Vagina (tissue), 2 donors: ENCODE data around the gene C15orf62. TPM values are rescaled to one million over a fixed set of nuclear protein-coding genes. Genes with fewer than 3 reads are reported as not detected.

Experiments used
- DNase-seq, 2 donors: peaks; one replicate each; pipeline ENCODE4 v3.0.0-alpha.2; 2017; ENCODE audit errors: extremely low spot score in 2 of 2
- H3K27ac ChIP-seq: fragments of 200-600 bp; sonication (generic); one replicate; pipeline ENCODE4 v1.5.1; 2019
- H3K27me3 ChIP-seq: fragments of 200-600 bp; sonication (generic); one replicate; pipeline ENCODE4 v1.5.1; 2019
- H3K36me3 ChIP-seq, 2 donors: fragments of 200-600 bp; sonication (generic); one replicate each; pipeline ENCODE4 v1.5.1; 2017 to 2019
- H3K4me1 ChIP-seq: fragments of 200-600 bp; sonication (generic); one replicate; pipeline ENCODE4 v1.5.1; 2019
- H3K4me3 ChIP-seq, 2 donors: fragments of 200-600 bp; sonication (generic); 1 replicate in 1 of 2; 2 replicates in 1 of 2; pipeline ENCODE4 v1.5.1; 2016 to 2019
- H3K9me3 ChIP-seq: fragments of 200-600 bp; sonication (generic); one replicate; pipeline ENCODE4 v1.5.1; 2019
- POLR2A ChIP-seq, 2 donors: fragments of 450-650 bp; IDR thresholded peaks; one replicate each; pipeline ENCODE4 v1.6.1; 2017; ENCODE audit warnings: antibody characterized with exemption in 2 of 2, mild to moderate bottlenecking in 2 of 2, moderate library complexity in 2 of 2
- POLR2AphosphoS5 ChIP-seq, 2 donors: sonication (generic); formaldehyde crosslinking; IDR thresholded peaks; one replicate each; pipeline ENCODE4 v1.9.0; 2017; ENCODE audit warnings: antibody characterized with exemption in 2 of 2, mild to moderate bottlenecking in 2 of 2, low read depth in 1 of 2; ENCODE audit not compliant: insufficient read depth in 1 of 2
- intact Hi-C: fragments of 100-400 bp; cut with DNase I; formaldehyde crosslinking; loops from one replicate; pipeline ENCODE4 v1.15.1; 2023
- total RNA-seq: library from RNA; depleted of rRNA; stranded (reverse); fragments of >200 nt; gene quantifications from one replicate; pipeline ENCODE4 v1.2.3, GENCODE V29; 2016
- TF ChIP-seq, protein P1 (sequence below), 3 experiments: fragments of 450-650 bp in 2 of 3; fragments of 200-600 bp in 1 of 3; sonication (generic) in 1 of 3; IDR thresholded peaks; one replicate each; pipeline ENCODE4 v1.5.1; 2017 to 2019; ENCODE audit warnings: antibody characterized with exemption in 3 of 3, mild to moderate bottlenecking in 2 of 3, moderate library complexity in 2 of 3

The C15orf62 gene
- total RNA-seq, 1 donor from 2014 or later, result 2.9 TPM

DNA sequence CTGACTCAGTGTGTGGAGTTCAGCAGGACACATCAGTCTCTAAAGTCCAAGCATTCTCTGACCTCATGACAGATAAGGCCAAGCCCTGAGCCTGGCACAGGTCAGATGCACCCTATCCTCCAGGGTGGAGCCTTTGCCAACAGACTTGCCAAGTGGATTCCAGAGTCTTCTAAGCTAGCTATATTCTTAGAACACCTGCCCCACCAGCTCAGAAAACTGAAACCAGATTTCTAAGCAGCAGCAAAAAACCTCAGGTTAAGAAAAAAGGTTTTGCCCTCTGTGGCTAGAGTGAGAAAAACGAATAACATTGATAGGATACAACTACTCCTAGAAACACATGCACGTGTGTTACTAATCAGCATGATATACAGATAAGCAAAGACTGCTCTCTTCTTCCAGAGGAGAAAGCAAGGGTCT lies 26.3 kb upstream of the C15orf62 start:
- intact Hi-C loops, result no loop called here
- Histone ChIP-seq H3K4me3 (no peak overlapping the region), H3K36me3 (peaks cover 0 to 37% of the 10 kb centered on the region in 2 donors), H3K9me3 (no peaks in the 10 kb centered on the region), H3K27ac (no peak overlapping the region), H3K4me1 (peaks cover 9% of the 10 kb centered on the region), H3K27me3 (no peaks in the 10 kb centered on the region)
- DNase-seq, result no peak
- TF ChIP-seq POLR2A (IDR thresholded peaks at IDR 0.05) (no peak), POLR2AphosphoS5 (IDR thresholded peaks at IDR 0.05; ENCODE audit: insufficient read depth in 1 of 2, low read depth in 1 of 2) (no peak)
- TF ChIP-seq, protein P1, sequence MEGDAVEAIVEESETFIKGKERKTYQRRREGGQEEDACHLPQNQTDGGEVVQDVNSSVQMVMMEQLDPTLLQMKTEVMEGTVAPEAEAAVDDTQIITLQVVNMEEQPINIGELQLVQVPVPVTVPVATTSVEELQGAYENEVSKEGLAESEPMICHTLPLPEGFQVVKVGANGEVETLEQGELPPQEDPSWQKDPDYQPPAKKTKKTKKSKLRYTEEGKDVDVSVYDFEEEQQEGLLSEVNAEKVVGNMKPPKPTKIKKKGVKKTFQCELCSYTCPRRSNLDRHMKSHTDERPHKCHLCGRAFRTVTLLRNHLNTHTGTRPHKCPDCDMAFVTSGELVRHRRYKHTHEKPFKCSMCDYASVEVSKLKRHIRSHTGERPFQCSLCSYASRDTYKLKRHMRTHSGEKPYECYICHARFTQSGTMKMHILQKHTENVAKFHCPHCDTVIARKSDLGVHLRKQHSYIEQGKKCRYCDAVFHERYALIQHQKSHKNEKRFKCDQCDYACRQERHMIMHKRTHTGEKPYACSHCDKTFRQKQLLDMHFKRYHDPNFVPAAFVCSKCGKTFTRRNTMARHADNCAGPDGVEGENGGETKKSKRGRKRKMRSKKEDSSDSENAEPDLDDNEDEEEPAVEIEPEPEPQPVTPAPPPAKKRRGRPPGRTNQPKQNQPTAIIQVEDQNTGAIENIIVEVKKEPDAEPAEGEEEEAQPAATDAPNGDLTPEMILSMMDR (IDR thresholded peaks at IDR 0.05), result no peak

DNA sequence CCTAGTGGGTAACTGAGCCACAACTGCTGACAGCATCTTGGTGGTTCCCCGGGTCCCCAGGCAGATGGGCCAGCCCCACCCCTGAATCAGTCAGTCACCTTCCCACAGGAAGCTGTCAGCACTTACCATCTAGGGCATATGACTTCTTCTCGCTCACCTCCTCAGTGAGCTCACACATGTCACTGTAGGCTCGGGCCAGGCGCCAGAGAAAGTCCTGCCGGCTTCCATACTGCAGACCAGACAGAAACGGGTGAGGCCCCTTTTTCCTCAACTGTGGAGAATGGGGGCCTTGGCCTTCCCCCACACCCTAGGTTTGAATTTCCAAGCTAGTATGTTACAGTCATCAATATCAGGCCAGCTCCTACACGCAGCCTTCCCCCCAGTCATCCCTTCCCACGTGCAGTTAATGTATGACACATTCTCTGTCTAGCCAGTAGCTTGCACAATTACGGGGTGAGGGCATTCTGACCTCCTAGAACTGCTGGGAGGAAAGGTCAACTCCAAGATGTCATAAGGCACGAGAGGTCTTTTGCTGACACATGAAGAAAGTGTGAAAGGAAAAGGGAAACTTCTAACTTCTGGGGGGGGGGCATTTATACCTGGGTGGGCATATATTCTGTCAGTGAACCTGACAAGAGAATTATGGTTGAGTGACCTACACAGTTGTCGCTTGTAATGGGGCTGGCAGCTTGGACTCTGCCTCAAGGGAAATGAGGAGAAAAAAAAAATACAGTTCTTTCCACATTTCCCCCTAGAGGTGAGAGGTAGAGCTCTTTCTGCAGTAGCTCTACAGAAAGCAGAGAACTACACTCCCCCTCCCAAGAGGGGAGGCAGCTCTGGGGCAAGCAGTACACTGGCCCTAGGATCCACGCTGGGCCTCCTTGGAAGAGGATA lies 25.6 kb upstream of the C15orf62 start:
- intact Hi-C loops, result no loop called here
- Histone ChIP-seq H3K9me3 (no peaks in the 10 kb centered on the region), H3K4me1 (peaks cover 9% of the 10 kb centered on the region), H3K4me3 (no peak overlapping the region), H3K27ac (no peak overlapping the region), H3K36me3 (peaks cover 0 to 39% of the 10 kb centered on the region in 2 donors), H3K27me3 (no peaks in the 10 kb centered on the region)
- no peak for TF ChIP-seq POLR2A (IDR thresholded peaks at IDR 0.05)
- no peak for TF ChIP-seq POLR2AphosphoS5 (IDR thresholded peaks at IDR 0.05; ENCODE audit: insufficient read depth in 1 of 2, low read depth in 1 of 2)
- TF ChIP-seq, protein P1 (IDR thresholded peaks at IDR 0.05), result no peak
- DNase-seq, result no peak

DNA sequence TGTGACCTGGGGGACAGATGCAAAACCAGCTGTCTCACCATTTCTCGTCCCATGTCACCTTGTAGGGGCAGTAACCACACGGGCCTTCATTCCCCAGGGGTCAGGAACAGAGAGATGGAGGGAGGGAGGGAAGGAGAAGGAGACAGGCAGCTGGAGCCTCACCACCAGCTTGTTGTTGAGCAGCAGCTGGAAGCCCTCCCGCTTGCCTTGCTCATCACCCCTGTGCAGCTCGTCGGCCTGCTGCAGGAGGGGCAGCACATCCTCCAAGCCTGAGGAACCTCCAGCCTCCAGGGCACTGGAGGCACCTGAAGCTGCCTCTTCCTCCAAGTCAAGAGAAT lies 25.0 kb upstream of the C15orf62 start:
- Histone ChIP-seq H3K9me3 (no peaks in the 10 kb centered on the region), H3K4me3 (no peak overlapping the region), H3K4me1 (peaks cover 9% of the 10 kb centered on the region), H3K36me3 (peaks cover 0 to 38% of the 10 kb centered on the region in 2 donors), H3K27me3 (no peaks in the 10 kb centered on the region), H3K27ac (no peak overlapping the region)
- intact Hi-C loops, result no loop called here
- no peak for DNase-seq
- TF ChIP-seq, protein P1 (IDR thresholded peaks at IDR 0.05), result no peak
- no peak for TF ChIP-seq POLR2A (IDR thresholded peaks at IDR 0.05)
- TF ChIP-seq POLR2AphosphoS5 (IDR thresholded peaks at IDR 0.05; ENCODE audit: insufficient read depth in 1 of 2, low read depth in 1 of 2), result no peak

DNA sequence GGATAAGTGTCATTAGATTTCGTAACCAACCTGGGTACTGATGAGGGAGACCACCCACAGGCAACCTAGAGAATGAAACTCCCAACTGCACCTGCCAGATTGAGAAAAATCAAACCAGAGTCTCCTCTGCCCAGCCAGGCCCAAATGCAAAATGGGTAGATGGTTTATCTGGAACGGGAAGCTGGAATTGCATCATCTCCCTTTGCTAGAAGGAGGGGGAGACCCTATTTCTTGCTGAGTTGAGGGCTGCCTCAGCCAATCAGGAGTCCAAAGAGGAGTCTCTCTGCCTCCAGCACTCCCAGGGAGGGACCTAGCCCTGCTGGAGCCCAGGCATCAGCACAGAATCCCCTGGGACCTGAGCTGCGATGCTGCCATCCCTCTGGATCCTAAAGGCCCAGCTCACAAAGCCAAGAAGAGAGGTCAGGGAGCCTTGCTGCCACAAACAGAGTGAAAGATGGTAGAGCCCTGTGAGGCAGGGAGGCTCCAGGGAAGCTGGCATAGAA lies 22.8 kb upstream of the C15orf62 start:
- DNase-seq, result no peak
- H3K36me3 ChIP-seq, result peaks cover 0 to 47% of the 10 kb centered on the region in 2 donors

More for the DNA sequence above, 22.8 kb upstream of the C15orf62 start:
- Histone ChIP-seq H3K4me1 (peaks cover 9% of the 10 kb centered on the region), H3K9me3 (no peaks in the 10 kb centered on the region), H3K27ac (no peak overlapping the region), H3K4me3 (no peak overlapping the region), H3K27me3 (no peaks in the 10 kb centered on the region)
- TF ChIP-seq POLR2A (IDR thresholded peaks at IDR 0.05), result no peak
- TF ChIP-seq, protein P1 (IDR thresholded peaks at IDR 0.05), result no peak
- TF ChIP-seq POLR2AphosphoS5 (IDR thresholded peaks at IDR 0.05; ENCODE audit: insufficient read depth in 1 of 2, low read depth in 1 of 2), result no peak
- intact Hi-C loops, result no loop called here
